CD4-positive, alpha-beta T cell treated with Interleukin-21 for 1 hour (primary cell): ENCODE data around the gene ME3.
"Not testable (repeated sequence)": the region's sequence is repeated elsewhere in the genome, so short reads cannot be mapped to it uniquely, and the experiment has no call there.

ENCODE experiments used
- DNase-seq: peaks from one replicate; pipeline ENCODE4 v3.0.0-alpha.2; 2020

Gene ME3

GRCh38 chr11:86453290-86454030 is 219.0 kb downstream of the ME3 start:
- DNase-seq, result no peak

- DNase-seq, result no peak
Measured at GRCh38 chr11:86449993-86450629, 222.3 kb downstream of the ME3 start.

DNA sequence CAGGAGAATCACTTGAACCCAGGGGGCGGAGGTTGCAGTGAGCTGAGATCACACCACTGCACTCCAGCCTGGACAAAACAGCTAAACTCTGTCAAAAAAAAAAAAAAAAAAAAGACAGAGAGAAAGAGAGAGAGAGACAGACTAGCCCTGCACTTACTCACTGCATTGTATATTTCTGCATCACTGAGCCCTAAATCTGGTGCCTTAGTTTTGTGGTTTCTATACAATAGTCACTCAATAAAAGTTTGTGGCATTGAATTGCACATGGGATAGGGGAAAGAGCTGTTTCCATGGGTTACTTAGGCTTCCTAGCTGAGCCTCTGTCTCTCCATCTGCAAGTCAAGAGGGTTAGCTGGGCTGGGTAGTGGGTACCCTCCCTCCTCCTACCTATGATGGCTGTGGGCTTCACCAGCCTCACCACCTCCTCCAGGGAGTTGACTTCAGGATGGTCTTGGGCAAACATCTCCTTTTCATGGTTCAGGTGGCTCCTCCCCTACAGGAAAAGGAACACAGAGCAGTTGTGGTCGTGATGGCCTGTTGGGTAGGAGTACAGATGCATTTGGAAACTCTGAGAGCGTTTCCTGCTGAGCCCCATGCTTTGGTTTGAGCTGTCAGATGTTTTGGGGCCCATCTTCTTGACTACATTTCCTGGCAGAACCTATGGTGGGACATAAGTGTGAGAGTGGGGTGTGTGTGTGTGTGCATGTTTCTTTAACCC is 224.5 kb downstream of the ME3 start:
- DNase-seq, result no peak

GRCh38 chr11:86446924-86447285 is 225.5 kb downstream of the ME3 start:
- DNase-seq, result no peak

DNA sequence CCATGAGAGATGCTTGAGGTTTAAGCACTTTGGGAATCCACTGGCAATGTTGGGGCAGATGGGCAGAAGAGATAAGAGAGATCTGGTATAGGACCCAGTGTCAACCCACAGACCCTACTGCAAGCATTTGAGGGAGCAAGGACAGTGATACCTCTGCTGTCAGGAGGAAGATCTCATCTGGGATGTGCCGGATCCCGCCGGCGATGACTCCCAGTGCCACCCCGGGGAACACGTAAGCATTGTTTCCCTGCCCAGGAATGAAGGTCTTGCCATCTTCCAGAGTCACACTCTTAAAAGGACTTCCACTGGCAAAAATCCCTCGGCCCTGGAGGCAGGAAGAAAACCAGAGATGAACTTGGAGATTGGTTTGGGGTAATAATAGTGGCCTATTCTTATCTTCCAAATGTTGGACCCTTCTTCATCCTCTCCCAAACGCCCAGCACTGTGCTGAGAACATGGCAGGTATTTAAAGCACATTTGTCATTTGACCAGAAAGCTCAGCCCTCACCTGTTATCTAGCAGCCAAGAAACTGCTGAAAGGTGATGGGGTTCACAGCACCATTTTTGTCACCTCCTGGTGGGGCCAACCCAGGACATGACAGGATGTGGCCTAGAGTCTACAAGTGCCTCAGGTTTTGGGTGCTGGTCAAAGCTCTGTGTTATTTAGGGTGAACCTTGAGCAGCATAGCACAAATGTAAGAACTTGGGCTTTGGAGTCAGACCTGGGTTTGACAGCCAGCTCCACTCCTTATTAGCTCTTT is 226.1 kb downstream of the ME3 start:
- no peak for DNase-seq

GRCh38 chr11:86444981-86445380 is 227.4 kb downstream of the ME3 start:
- no peak for DNase-seq

- DNase-seq, result no peak
Measured at GRCh38 chr11:86443415-86443814, 229.0 kb downstream of the ME3 start.

DNA sequence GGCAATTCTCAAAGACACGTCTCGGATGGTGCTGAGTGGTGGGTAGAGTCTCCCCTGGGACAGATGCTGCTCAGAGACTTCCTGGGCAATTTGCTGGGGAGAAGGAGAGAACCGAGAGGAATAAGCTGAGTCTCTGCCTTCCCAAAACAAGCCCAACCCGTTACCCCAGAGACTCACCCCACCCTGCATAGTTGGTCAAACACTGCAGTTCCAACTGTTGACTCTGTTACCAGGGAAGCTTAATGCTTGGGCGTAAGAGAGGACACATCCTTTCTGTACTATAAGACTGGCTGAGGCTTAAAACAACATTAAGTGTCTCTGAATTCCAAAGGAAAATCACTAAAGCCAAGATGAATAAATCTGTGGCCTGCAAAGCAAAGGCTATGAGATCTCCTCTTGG is 229.6 kb downstream of the ME3 start:
- DNase-seq, result no peak

- DNase-seq, result no peak
Measured at GRCh38 chr11:86442420-86442819, 230.0 kb downstream of the ME3 start.

DNA sequence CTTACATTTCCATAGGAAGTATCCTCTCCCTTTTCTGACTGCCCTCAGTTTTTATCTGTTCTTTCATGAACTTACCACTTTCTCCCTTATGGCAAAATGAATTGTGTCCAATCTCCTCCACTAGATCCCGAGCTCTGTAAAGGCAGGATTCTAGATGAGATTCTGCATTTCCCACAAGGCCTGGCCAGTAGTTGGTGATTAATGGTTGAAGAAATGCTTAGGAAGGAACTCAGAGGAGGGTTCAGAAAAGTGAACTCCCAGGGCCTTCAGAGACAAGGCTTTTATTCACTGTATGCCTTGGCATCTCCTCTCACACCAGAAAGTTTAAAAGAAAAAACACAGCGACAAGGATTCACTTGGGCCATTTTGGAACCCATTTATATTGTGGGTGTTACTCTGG is 231.6 kb downstream of the ME3 start:
- no peak for DNase-seq

DNA sequence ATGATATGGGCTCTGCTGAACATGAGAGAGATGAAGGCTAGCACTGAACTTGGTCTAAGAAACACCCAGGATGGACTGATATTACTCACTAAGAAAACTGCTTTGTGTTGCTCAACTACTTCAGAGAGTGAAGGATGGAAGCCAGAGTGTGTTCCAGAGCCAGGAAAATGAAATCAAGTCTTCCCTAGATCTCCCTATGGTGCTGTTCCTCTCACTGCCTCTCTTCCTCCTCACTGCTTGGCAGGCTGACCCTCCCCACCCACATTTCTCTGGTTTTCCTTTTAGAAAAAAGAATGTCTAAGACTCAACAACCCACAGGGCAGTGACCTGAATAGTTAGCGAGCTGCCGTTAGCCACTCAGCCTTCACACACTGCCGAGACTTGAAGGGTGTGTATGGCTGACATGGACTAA is 232.1 kb downstream of the ME3 start:
- no peak for DNase-seq

GRCh38 chr11:86438685-86439084 is 233.7 kb downstream of the ME3 start:
- DNase-seq, result no peak

- no peak for DNase-seq
Measured at GRCh38 chr11:86435711-86436110, 236.7 kb downstream of the ME3 start.

DNA sequence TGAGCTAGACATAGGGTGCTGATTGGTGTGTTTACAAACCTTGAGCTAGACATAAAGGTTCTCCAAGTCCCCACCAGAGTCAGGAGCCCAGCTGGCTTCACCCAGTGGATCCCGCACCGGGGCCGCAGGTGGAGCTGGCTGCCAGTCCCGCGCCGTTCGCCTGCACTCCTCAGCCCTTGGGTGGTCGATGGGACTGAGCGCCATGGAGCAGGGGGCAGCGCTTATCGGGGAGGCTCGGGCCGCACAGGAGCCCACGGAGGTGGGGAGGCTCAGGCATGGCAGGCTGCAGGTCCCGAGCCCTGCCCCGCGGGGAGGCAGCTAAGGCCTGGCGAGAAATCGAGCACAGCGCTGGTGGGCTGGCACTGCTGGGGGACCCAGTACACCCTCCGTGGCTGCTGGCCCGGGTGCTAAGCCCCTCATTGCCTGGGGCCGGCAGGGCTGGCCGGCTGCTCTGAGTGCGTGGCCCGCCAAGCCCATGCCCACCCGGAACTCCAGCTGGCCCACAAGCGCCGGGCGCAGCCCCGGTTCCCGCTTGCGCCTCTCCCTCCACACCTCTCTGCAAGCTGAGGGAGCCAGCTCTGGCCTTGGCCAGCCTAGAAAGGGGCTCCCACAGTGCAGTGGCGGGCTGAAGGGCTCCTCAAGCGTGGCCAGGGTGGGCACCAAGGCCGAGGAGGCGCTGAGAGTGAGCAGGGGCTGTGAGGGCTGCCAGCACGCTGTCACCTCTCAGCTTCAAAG is 238.9 kb downstream of the ME3 start:
- DNase-seq, result not testable (repeated sequence)

DNA sequence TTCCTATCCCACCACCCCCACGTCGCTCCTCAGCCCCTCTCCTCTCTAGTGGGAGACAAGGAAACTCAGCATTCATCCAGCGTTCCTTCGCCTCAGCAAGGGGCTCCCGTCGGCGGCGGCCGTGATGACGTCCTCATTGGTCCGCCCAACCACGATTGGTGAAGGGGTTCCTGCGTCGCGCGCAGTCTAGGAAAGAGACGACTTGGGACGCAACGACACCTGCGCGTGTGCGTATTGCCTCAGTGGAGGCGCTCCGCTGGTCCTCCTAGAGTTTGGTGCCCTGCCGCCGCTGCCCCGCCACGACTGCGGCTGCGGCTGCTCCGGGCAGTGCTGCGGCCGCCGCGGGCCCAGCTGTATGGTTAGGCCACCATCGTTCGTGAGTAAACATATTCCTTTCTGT is 241.2 kb downstream of the ME3 start:
- DNase-seq, result no peak

- DNase-seq, result no peak
Measured at GRCh38 chr11:86427441-86427840, 245.0 kb downstream of the ME3 start.

DNA sequence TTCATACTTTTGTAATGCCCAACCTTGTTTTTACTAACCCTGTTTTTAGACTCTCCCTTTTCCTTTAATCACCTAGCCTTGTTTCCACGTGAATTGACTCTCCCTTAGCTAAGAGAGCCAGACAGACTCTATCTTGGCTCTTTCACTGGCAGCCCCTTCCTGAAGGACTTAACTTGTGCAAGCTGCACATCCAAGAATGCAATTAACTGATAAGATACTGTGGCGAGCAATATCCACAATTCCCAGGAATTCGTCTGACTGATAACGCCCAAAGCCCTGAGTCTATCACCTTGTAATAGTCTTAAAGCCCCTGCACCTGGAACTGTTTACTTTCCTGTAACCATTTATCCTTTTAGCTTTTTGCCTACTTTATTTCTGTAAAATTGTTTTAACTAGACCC is 248.9 kb downstream of the ME3 start:
- not testable (repeated sequence) for DNase-seq

DNA sequence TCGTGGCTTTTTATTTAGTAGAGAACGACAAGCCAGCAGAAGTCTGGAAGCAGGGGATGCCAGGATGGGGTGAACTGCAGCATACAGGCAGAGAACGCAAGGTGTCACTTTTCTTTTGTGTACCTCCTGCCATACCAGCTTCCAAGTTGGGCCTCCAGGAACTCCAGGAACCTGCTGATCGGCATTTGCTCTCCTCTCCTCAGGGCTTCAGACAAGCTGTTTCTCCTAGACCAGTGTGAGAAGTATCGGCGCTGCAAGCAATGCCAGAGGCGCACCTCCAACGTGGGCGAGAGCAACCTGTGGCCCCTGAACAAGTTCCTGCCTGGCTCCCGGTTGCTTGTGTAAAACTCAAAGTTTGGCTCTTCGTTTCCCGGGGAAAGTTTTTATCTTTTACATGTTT is 250.0 kb downstream of the ME3 start:
- no peak for DNase-seq

- no peak for DNase-seq
Measured at GRCh38 chr11:86421946-86422345, 250.5 kb downstream of the ME3 start.

DNA sequence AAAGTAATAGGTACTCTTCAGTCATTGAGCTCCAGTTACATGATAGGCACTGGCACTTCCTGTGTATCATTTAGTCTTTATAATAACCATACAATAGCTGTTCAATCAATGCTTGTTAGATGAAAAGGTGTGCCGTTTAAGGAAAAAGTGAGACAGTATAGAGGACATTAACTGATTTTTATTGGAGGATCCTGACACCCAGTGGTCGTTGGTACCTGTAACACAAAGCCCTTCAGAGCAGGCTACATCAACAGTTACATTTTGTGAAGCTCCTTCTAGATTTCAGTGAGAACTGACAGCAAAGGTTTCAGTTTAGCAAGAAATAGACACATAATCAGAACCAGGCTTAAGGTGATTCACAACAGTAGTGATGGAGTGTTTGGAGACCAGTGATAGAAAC is 253.5 kb downstream of the ME3 start:
- no peak for DNase-seq

DNA sequence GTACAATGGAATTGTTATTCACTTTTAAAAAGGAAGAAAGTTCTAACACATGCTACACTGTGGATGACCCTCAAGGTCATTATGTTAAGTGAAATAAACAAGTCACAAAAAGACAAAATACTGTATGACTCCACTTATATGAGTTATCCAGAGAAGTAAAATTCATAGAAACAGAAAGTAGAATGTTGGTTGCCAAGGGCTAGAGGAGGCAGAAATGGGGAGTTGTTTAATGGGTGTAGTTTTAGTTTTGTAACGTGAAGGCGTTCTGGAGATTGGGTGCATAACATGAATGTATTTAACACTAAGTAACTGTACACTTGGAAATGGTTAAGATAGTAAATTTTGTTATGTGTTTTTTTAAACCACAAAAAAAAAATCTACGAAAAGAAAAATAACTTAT is 253.9 kb downstream of the ME3 start:
- DNase-seq, result no peak

- DNase-seq, result no peak
Measured at GRCh38 chr11:86418106-86418505, 254.3 kb downstream of the ME3 start.

- not testable (repeated sequence) for DNase-seq
Measured at GRCh38 chr11:86416951-86417350, 255.5 kb downstream of the ME3 start.
